ENCODE results near the gene C1orf198.

Gene C1orf198

GRCh38 chr1:230865062-230865817, 3.1 kb downstream of the C1orf198 start:
- peaks cover 7% of the 10 kb centered on the region; the same call in 1 of the 2 replicates for H3K27me3 ChIP-seq (ENCODE audit: insufficient read depth, low read length)
- no peak overlapping the region for H3K27ac ChIP-seq (ENCODE audit: low read depth, low read length, poor library complexity, severe bottlenecking)
- no peak overlapping the region for H3K4me3 ChIP-seq (ENCODE audit: low read depth, low read length, poor library complexity, severe bottlenecking)
- TF ChIP-seq EZH2 (IDR thresholded peaks at IDR 0.05; ENCODE audit: borderline replicate concordance, low read length) (no peak), CTCF (IDR thresholded peaks at IDR 0.05; ENCODE audit: low read length) (no peak)
- H3K4me1 ChIP-seq (ENCODE audit: insufficient read depth, low read length, severe bottlenecking): peaks cover 11% of the 10 kb centered on the region
- no peaks in the 10 kb centered on the region for H3K36me3 ChIP-seq (ENCODE audit: insufficient read depth, low read length)
- no peak overlapping the region for H3K4me2 ChIP-seq (ENCODE audit: low read length)
- no peaks in the 10 kb centered on the region for H3K9me2 ChIP-seq (ENCODE audit: low read depth, low read length)
- no peak overlapping the region for H3K9ac ChIP-seq (ENCODE audit: low read length)
- no peaks in the 10 kb centered on the region for H4K20me1 ChIP-seq (ENCODE audit: insufficient read depth, low read length)
- H3K79me2 ChIP-seq (ENCODE audit: insufficient read depth, low read length): no peaks in the 10 kb centered on the region
- H2AFZ ChIP-seq (ENCODE audit: low read length): no peak overlapping the region
- no peaks in the 10 kb centered on the region for H3K9me3 ChIP-seq (ENCODE audit: low read length)
- no peaks in the 10 kb centered on the region for H3F3A ChIP-seq (ENCODE audit: insufficient read depth, low read length)

GRCh38 chr1:230864441-230864840, 3.9 kb downstream of the C1orf198 start:
- peaks cover 11% of the 10 kb centered on the region for H3K4me1 ChIP-seq (ENCODE audit: insufficient read depth, low read length, severe bottlenecking)
- no peak overlapping the region for H3K27ac ChIP-seq (ENCODE audit: low read depth, low read length, poor library complexity, severe bottlenecking)
- H3F3A ChIP-seq (ENCODE audit: insufficient read depth, low read length): no peaks in the 10 kb centered on the region
- no peaks in the 10 kb centered on the region for H3K79me2 ChIP-seq (ENCODE audit: insufficient read depth, low read length)
- no peak for TF ChIP-seq CTCF (IDR thresholded peaks at IDR 0.05; ENCODE audit: low read length)
- no peak for TF ChIP-seq EZH2 (IDR thresholded peaks at IDR 0.05; ENCODE audit: borderline replicate concordance, low read length)
- no peaks in the 10 kb centered on the region for H3K9me2 ChIP-seq (ENCODE audit: low read depth, low read length)
- H2AFZ ChIP-seq (ENCODE audit: low read length): no peak overlapping the region
- peaks cover 7% of the 10 kb centered on the region; the same call in 1 of the 2 replicates for H3K27me3 ChIP-seq (ENCODE audit: insufficient read depth, low read length)
- no peak overlapping the region for H3K4me2 ChIP-seq (ENCODE audit: low read length)
- no peaks in the 10 kb centered on the region for H3K36me3 ChIP-seq (ENCODE audit: insufficient read depth, low read length)
- H4K20me1 ChIP-seq (ENCODE audit: insufficient read depth, low read length): no peaks in the 10 kb centered on the region
- H3K4me3 ChIP-seq (ENCODE audit: low read depth, low read length, poor library complexity, severe bottlenecking): no peak overlapping the region
- H3K9ac ChIP-seq (ENCODE audit: low read length): no peak overlapping the region
- H3K9me3 ChIP-seq (ENCODE audit: low read length): no peaks in the 10 kb centered on the region

GRCh38 chr1:230863449-230863848, 4.9 kb downstream of the C1orf198 start:
- Histone ChIP-seq H3F3A (ENCODE audit: insufficient read depth, low read length) (no peaks in the 10 kb centered on the region), H3K4me1 (ENCODE audit: insufficient read depth, low read length, severe bottlenecking) (peaks cover 6% of the 10 kb centered on the region), H3K9me3 (ENCODE audit: low read length) (no peaks in the 10 kb centered on the region), H3K9ac (ENCODE audit: low read length) (no peak overlapping the region), H3K4me3 (ENCODE audit: low read depth, low read length, poor library complexity, severe bottlenecking) (no peak overlapping the region), H3K4me2 (ENCODE audit: low read length) (no peak overlapping the region), H3K79me2 (ENCODE audit: insufficient read depth, low read length) (no peaks in the 10 kb centered on the region), H2AFZ (ENCODE audit: low read length) (no peak overlapping the region), H3K27ac (ENCODE audit: low read depth, low read length, poor library complexity, severe bottlenecking) (no peak overlapping the region), H3K36me3 (ENCODE audit: insufficient read depth, low read length) (no peaks in the 10 kb centered on the region), H4K20me1 (ENCODE audit: insufficient read depth, low read length) (no peaks in the 10 kb centered on the region), H3K27me3 (ENCODE audit: insufficient read depth, low read length) (peaks cover 3% of the 10 kb centered on the region; the same call in 1 of the 2 replicates), H3K9me2 (ENCODE audit: low read depth, low read length) (no peaks in the 10 kb centered on the region)
- no peak for TF ChIP-seq CTCF (IDR thresholded peaks at IDR 0.05; ENCODE audit: low read length)
- no peak for TF ChIP-seq EZH2 (IDR thresholded peaks at IDR 0.05; ENCODE audit: borderline replicate concordance, low read length)

Data from OCI-LY1 (cell line).